Activated T-cell treated with anti-CD3 and anti-CD28 coated beads, Interleukin-2, amount 50 U/mL, for 1 hour (primary cell): ENCODE data around the gene FCSK.

ENCODE experiments used
- DNase-seq: peaks from one replicate; pipeline ENCODE4 v3.0.0-alpha.2; 2020

FCSK gene

DNA sequence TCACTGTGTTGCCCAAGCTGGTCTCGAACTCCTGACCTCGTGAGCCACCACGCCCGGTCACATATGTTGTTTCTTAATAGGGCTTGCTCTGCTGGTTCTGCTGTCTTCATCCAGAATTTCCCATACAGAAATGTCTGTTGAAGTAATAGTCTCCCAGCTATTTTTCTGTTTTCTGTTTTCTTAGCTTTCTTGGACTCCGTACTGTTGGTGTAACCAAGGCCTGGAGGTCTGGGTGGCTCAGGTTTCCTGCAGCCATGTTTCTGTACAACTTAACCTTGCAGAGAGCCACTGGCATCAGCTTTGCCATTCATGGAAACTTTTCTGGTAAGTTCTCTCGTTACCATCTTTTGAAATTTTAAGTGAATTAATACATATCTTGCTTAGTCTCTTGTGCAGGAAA, 72.0 kb downstream of the FCSK start:
- DNase-seq, result no peak

DNA sequence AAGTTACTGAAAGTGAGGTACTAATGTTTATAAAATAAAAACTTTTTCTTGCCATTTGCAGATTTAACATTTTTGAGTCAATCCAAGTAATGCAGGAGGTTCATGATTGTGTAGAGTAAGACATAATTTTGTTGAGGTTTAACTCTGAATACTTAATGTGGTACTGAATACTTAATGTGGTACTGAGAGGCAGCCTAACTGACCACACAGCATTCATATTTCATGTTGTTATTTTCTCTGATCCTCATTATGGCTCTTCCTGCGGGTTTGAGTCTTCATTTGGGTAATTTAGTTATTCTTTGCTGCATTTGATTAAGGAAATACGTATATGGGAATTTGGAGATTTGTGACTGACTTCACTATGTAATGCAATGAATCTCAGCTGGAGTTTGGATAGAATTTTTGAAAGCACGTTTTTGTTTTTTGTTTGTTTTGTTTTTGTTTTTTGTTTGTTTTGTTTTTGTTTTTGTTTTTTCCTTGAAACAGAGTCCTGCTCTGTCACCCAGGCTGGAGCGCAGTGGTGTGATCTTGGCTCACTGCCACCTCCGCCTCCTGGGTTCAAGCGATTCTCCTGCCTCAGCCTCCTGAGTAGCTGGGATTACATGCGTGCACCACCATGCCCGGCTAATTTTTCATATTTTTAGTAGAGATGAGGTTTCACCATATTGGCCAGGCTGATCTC, 73.1 kb downstream of the FCSK start:
- DNase-seq, result no peak

DNA sequence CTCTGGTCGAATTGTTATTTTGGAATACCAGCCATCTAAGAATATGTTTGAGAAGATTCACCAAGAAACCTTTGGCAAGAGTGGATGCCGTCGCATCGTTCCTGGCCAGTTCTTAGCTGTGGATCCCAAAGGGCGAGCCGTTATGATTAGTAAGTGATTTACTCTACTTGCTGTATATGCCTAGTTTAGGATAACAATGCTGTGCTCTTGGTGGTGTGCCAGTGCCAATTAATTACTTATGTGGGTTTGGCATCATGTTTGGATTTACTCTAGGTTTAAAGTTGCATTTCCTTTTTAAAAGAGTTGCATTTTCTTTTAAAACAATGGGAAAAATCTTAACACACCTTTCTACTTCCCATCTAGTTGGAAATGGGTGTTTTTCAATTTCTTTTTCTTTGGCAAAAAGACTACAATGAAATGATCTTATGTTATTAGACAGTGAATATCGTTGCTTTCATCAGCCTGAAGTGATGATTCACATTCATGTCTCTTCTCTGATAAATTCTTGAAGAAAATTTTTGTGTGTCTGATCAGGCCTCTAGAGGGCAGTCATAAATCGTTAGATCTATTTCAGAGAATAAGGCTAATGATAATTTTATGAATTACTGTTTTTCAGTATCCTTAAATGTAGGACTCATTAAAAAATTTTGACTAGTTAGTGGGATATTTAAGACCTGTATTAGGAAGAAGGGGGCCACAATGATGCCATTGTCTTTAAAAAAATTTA, 74.8 kb downstream of the FCSK start:
- DNase-seq, result no peak
